HT1080 (cell line): ENCODE results near the gene AKAP13. TPM values are rescaled to one million over a fixed set of nuclear protein-coding genes. Genes with fewer than 3 reads are reported as not detected.
A peak's percentile ranks its signal among the peaks of the same experiment; 100 is the strongest.

ENCODE experiments used
- DNase-seq: peaks from one replicate; pipeline ENCODE4 v3.0.0-alpha.2; 2015; ENCODE audit warnings: low read depth
- total RNA-seq: library from RNA; depleted of rRNA; stranded (reverse); fragments of >200 nt; shearing (Covaris generic); gene quantifications from 2 replicates; pipeline ENCODE4 v1.2.3, GENCODE V29; 2014

Gene AKAP13
- total RNA-seq, 1 experiment from 2014 or later, result 29.7 TPM

DNA sequence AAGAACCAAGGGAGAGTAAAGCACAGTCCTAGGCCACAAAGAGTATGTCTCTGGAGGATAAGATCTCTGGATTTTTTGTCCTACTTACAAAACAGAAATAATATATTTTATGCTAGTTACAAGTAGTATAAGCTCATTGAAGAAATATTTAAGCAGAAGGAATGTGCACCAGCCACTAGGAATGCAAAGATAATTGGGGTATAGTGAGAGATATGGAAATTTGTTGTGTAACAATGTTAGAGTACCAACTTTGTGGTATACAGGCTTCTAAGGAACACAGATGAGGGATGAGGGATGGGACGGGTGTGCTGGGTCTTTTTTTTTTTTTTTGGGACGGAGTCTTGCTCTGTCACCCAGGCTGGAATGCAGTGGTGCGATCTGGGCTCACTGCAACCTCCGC is 26.5 kb downstream of the AKAP13 start:
- no peak for DNase-seq

DNA sequence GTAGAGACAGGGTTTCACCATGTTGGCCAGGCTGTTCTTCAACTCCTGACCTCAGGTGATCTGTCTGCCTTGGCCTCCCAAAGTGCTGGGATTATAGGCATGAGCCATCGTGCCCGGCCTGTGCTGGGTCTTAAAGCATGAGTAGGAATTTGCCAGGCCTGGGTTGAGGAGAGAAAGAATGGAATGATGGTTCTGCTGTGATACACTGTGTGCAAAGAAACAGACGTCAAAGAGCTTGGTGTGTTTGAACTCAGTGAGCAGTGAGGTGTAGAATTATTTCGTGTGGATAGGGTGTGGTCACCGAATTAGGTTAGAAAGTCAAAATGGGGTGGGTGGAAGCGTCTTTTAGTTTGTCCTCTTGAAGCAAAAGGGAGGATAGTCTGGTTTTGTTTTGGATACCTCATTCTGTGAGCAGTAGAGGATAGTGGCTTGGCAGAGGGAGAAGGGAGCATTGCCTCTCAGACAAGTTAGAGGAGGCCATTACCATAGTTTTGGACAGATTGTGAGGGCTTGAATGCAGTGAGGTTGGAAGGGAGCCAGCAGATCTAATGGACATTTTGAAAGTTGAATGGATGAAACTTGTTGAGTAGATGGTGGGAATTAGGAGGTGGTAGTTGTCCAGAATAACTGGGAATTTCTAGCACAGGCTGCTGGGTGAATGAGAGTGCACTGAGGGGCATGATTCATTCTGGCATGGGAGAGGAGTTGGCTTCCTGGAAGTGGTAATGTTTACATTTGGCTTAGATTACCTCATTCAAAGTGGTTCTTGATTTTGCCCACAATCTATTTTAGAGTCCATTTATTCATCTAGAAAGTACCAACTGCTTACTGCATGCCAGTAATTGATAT is 27.2 kb downstream of the AKAP13 start:
- peak; percentile 94 for DNase-seq

- DNase-seq, result no peak
Measured at GRCh38 chr15:85408270-85408746, 27.9 kb downstream of the AKAP13 start.

GRCh38 chr15:85412066-85412465 is 31.7 kb downstream of the AKAP13 start:
- peak; percentile 51 for DNase-seq

GRCh38 chr15:85412956-85413854 is 32.8 kb downstream of the AKAP13 start:
- peak; percentile 98 for DNase-seq

- no peak for DNase-seq
Measured at GRCh38 chr15:85414037-85414436, 33.6 kb downstream of the AKAP13 start.

DNA sequence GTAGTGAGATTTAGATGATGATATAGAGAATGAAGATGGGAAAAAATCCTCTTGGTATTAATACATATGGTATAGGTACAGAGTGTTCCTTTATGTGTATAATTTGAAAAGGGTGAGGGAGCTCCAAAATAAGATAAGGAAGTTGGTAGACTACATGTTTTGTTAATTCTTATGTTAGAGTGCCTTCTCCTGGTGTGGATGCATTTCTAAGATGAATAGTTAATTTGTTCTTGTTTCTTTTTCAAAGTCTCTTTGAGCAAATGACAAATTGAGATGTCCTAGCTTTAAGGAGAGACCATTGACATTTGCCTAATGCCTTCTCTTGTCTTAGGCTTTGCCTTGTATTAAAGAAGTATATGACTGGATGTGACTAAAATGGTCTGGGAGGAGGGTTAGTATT is 34.1 kb downstream of the AKAP13 start:
- DNase-seq, result peak; percentile 42

GRCh38 chr15:85414991-85415390 is 34.6 kb downstream of the AKAP13 start:
- DNase-seq, result no peak

GRCh38 chr15:85415783-85416182 is 35.4 kb downstream of the AKAP13 start:
- no peak for DNase-seq

DNA sequence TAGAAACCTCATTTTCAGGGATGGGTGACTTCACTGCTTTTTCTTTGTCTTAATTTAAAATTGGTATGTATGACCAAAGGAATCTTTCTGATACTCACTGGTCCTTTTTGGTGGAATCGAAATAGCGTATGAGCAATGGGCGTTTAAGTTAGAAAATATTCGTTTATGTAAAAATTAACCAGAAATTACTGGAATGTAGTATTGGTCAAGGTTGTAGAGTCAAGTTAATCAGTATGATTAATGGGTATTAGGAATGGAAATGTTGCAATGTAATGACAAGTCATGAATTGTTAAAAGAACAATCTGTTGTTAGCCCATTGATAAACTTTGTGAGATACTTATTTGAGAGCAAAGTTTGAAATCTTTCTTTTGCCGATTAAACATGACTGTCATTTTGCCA is 36.9 kb downstream of the AKAP13 start:
- no peak for DNase-seq

DNA sequence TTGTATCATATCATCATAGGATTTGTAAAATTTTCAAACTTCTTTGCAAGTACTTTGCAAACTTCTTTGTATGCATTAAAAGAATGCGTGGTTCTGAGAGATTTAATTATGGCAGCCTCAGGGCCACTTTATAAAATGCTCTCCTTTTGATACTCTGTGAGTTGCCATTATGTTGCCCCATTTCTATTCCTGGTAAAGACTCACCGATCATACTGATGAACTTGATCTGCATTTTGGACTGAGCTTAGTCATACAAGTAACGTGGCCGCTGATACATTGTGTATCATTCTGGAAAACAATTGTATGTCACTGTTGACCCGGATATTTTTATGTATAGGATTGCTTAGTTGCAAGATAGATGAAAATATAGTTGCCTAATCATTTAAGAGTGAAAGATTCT is 38.8 kb downstream of the AKAP13 start:
- peak; percentile 14 for DNase-seq

DNA sequence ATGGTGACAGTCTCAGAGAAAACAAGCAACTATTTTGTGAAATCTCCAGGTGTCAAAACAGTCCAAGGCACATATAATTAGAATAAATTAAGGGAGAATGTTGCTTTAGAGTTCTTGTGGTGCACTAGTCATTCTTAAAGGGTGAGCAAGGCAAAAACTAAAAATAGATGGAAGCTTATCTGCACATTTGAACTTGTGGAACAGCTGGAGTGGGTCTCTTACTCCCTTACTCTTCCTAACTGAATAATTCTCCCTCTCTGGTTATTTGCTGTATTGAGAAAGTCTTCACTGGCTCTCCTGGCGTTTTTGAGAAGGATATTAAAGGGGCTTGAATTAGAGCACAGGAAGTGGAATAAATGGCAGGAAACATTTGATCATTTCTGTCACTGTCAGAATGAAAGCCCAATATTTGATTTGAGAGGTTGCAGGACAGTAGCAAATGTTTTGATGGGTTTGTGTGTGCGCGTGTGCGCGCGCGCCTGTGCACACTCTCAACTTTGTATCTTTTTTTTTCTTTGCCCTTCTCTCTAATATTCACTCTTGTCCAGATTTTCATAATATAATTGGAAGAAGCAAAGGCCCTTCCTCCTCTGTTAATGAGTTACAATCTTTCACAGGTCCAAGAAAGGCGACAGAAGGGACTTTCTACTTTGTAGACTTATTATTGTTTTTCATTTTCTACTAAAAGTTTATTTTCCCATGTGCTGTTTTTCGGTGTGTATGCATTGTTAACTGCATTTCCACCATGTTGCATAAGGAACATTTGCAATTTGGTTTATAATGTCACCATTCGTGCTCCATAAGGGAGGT is 40.9 kb downstream of the AKAP13 start:
- DNase-seq, result no peak

DNA sequence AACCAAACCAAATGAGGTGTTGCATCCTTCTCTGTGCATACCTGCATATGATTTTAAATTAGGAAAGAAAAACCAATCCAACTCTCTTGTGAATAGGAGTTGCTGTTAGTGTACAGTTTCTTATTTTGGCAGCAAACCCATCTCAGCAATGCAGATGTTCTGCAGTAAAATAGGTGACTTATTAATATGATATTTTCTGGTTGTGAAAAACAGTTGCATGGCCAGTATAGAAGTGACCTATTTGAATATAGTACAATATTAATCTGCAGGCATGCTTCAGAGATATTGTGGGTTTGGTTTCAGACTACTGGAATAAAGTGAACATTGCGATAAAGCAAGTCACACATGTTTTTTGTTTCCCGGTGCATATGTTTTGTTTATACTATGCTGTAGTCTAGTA is 42.2 kb downstream of the AKAP13 start:
- DNase-seq, result no peak

DNA sequence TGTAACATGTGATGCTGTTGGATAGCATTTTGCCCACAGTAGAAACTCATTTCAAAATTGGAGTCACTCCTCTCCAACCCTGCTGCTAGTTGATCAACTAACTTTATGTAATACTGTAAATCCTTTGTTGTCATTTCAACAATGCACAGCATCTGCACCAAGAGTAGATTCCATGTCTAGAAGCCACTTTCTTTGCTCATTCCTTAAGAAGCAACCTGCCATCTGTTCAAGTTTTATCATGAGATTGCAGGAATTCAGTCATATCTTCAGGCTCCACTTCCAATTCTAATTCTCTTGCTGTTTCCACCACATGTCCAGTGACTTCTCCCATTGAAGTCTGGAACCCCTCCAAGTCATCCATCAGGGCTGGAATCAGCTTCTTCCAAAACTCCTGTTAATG is 42.9 kb downstream of the AKAP13 start:
- no peak for DNase-seq

DNA sequence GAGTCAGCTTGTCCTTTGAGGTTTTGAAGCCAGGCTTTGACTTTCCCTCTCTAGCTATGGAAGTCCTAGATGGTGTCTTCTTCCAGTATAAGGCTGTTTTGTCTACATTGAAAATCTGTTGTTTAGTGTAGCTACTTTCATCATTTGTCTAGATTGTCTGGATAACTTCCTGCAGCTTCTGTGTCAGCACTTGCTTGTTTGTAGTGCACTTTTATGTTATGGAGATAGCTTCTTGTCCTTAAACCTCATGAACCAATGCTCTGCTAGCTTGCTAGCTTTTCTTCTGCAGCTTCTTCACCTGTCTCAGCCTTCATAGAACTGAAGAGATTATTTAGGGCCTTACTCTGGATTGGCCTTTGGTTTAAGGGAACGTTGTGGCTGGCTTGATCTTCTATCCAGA is 43.8 kb downstream of the AKAP13 start:
- no peak for DNase-seq

GRCh38 chr15:85426481-85426880 is 46.1 kb downstream of the AKAP13 start:
- no peak for DNase-seq

- no peak for DNase-seq
Measured at GRCh38 chr15:85427286-85428028, 47.1 kb downstream of the AKAP13 start.

GRCh38 chr15:85429522-85429921 is 49.1 kb downstream of the AKAP13 start:
- DNase-seq, result no peak

DNA sequence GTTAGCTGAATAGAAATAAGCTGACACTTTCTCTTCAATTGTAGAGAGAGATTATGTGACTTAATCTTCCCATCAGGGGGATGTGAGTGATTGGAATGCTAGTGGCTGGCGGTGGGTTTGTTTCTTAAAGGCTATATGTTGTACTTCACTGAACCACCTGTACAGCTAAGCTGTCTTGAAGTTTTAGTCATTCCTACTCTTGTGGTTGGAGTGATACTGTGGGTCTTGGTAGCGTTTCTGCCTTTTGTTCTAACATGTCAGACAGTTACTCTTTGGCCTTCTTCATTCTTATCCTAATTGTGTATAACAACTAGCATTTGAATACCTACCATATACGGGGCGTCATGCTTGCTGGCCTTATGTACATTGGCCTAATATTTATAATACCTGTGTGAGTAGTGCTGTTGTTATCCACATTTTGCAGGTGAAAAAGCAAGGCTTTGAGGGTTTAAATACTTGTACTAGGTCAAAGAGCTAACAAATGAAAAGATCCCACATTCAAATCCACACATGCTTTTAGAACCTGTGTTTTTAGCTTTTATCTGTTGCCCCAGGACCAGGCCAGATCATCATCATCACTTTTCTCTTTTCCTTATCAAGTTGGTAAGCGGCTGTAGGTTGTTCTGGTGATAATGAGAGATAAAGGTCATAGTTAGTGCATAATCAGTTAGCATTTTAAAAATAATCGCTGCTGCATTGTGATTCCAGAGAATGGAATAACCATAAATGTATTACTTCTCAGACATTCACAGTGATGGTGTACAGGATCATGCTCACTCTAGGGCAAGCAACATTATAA is 50.2 kb downstream of the AKAP13 start:
- no peak for DNase-seq

DNA sequence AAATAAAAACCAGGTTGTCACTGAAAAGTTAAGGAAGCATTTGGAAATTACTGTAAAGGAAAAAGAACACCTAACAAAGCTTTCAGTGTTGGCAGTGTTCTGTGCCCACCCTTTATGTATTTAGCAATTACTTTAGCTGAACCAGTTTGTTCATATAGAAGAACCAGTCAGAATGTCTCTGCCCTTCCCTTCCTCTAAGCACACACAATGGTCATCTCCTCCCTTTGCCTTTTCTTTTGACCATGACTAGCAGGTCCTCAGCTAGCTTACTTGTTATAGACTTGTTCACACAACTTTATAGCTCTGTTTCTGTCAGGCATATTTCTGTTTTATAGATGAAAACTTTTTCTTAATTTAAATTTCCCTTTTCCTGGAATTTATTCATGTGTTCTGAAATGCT is 59.6 kb downstream of the AKAP13 start:
- no peak for DNase-seq
